Measurements from ENCODE around the gene CERCAM. TPM values are rescaled to one million over a fixed set of nuclear protein-coding genes. Genes with fewer than 3 reads are reported as not detected.

CERCAM gene
- total RNA-seq (1 to 10 TPM; 2.2 to 6.5 (median 4.0) TPM), polyA plus RNA-seq (1 to 10 TPM; 1.7 to 2.5 (median 2.3) TPM)
- long read RNA-seq, donor 1, partial matches to known transcripts: 0 of 3 reads
- long read RNA-seq, donor 1, other reads (novel, unspliced or antisense): 0 of 3 reads
- long read RNA-seq, donor 2, partial matches to known transcripts: 1 of 4 reads
- long read RNA-seq, donor 2, other reads (novel, unspliced or antisense): 2 of 4 reads

- ATAC-seq (peak; percentile 80 to 88 (median 84)), DNase-seq (peak; percentile 69 to 70)
- Histone ChIP-seq H3K4me1 (peaks cover 12% of the 10 kb centered on the region), H3K27ac (peak within 1 kb of the TSS; percentile 25), H3K4me3 (peak within 1 kb of the TSS; percentile 81), H3K27me3 (ENCODE audit: insufficient read depth in 3 of 3, low read length in 2 of 3) (peaks cover 0 to 15% (median 2%) of the 10 kb centered on the region in 3 donors), H3K9me3 (no peaks in the 10 kb centered on the region), H3K36me3 (ENCODE audit: insufficient read depth in 1 of 2, low read depth in 1 of 2) (no peaks in the 10 kb centered on the region)
- 2 to 6% (median 4%) methylated on average over 28 to 59 of the region's 59 CpGs for WGBS, 3 donors
- intact Hi-C loops (cut with DNase I): no loop called here
- no peak for TF ChIP-seq CTCF (IDR thresholded peaks at IDR 0.05)
These were observed at the start of gene CERCAM for GRCh38 chr9:128420651-128421481. TSS of gene CERCAM (plus strand) at chr9:128420857. CDS start at chr9:128420878, 21 bp downstream.

GRCh38 chr9:128371630-128372117 is 49.0 kb upstream of the CERCAM start:
- Histone ChIP-seq H3K36me3 (ENCODE audit: insufficient read depth in 1 of 2, low read depth in 1 of 2) (peaks cover 0 to 35% of the 10 kb centered on the region in 2 donors), H3K4me1 (peaks cover 15% of the 10 kb centered on the region), H3K4me3 (peak overlapping the region; percentile 87), H3K27me3 (ENCODE audit: insufficient read depth in 3 of 3, low read length in 2 of 3) (no peaks in the 10 kb centered on the region), H3K27ac (peak overlapping the region; percentile 94), H3K9me3 (no peaks in the 10 kb centered on the region)
- intact Hi-C loops (cut with DNase I): no loop called here
- DNase-seq (no peak), ATAC-seq (no peak)
- no peak for TF ChIP-seq CTCF (IDR thresholded peaks at IDR 0.05)
- WGBS, 3 donors: 0 to 1% (median 0%) methylated on average over 10 of the region's 10 CpGs

- Histone ChIP-seq H3K4me3 (peak overlapping the region; percentile 87), H3K27ac (peak overlapping the region; percentile 94), H3K9me3 (no peaks in the 10 kb centered on the region), H3K36me3 (ENCODE audit: insufficient read depth in 1 of 2, low read depth in 1 of 2) (peaks cover 0 to 38% of the 10 kb centered on the region in 2 donors), H3K4me1 (peaks cover 15% of the 10 kb centered on the region), H3K27me3 (ENCODE audit: insufficient read depth in 3 of 3, low read length in 2 of 3) (no peaks in the 10 kb centered on the region)
- TF ChIP-seq CTCF (IDR thresholded peaks at IDR 0.05): no peak
- intact Hi-C loops (cut with DNase I): no loop called here
- 49 to 53% (median 51%) methylated on average over 4 of the region's 4 CpGs for WGBS, 3 donors
- no peak for DNase-seq
- ATAC-seq: no peak
These were observed 48.4 kb upstream of the CERCAM start for GRCh38 chr9:128372188-128372641.

- H3K4me1 ChIP-seq: peaks cover 15% of the 10 kb centered on the region
- H3K4me3 ChIP-seq: peak overlapping the region; percentile 87
- no peaks in the 10 kb centered on the region for H3K27me3 ChIP-seq (ENCODE audit: insufficient read depth in 3 of 3, low read length in 2 of 3)
- ATAC-seq (no peak), DNase-seq (no peak)
- H3K36me3 ChIP-seq (ENCODE audit: insufficient read depth in 1 of 2, low read depth in 1 of 2): peaks cover 0 to 44% of the 10 kb centered on the region in 2 donors
- WGBS, 3 donors: 80 to 95% (median 83%) methylated on average over 1 of the region's 1 CpG
- intact Hi-C loops (cut with DNase I): no loop called here
- TF ChIP-seq CTCF (IDR thresholded peaks at IDR 0.05): no peak
- H3K27ac ChIP-seq: peak overlapping the region; percentile 18
- no peaks in the 10 kb centered on the region for H3K9me3 ChIP-seq
These were observed 47.9 kb upstream of the CERCAM start for GRCh38 chr9:128372784-128373183.

All from psoas muscle (tissue), 8 donors.